H1 (cell line): ENCODE results near the gene CIT. TPM values are rescaled to one million over a fixed set of nuclear protein-coding genes. Genes with fewer than 3 reads are reported as not detected.

Source experiments
- CHD2 ChIP-seq: IDR thresholded peaks from 2 replicates; pipeline ENCODE4 v1.6.1; 2012; ENCODE audit warnings: low read length, improper control_type of control experiment
- TAF1 ChIP-seq: IDR thresholded peaks from 2 replicates; pipeline ENCODE4 v1.6.1; 2011; ENCODE audit warnings: mild to moderate bottlenecking, low read depth, low read length
- polyA plus RNA-seq, 7 experiments: library from polyadenylated mRNA; depleted of rRNA in 3 of 7; stranded (reverse) in 5 of 7; unstranded in 2 of 7; fragments of >200 nt in 5 of 7; fragments of 200-250 nt in 2 of 7; gene quantifications; 1 replicate in 5 of 7; 2 replicates in 1 of 7; 4 replicates in 1 of 7; pipeline versions ENCODE4 v1.2.1 to v1.2.3, GENCODE V29; 2011 to 2013; ENCODE audit warnings: missing spikeins in 2 of 7, mixed read lengths in 2 of 7
- total RNA-seq: library from RNA; stranded (reverse); fragmentation: NEBNext Ultra II Directional; extraction: Animal tissue kit (Norgen Biotek cat#: 25700); gene quantifications from 2 replicates; pipeline ENCODE4 v1.2.1, GENCODE V29; 2021
- TF ChIP-seq, protein P1 (sequence below), 3 experiments: IDR thresholded peaks; 1 replicate in 2 of 3; 2 replicates in 1 of 3; pipeline versions ENCODE4 v1.5.1 to v1.6.1; 2011; ENCODE audit warnings: low read length in 3 of 3, mild to moderate bottlenecking in 3 of 3, inconsistent platforms in 2 of 3, low read depth in 1 of 3, moderate library complexity in 1 of 3; ENCODE audit not compliant: insufficient read depth in 1 of 3; ENCODE audit errors: control extremely low read depth in 1 of 3
- TF ChIP-seq, protein P2 (sequence below): fragments of 300-600 bp; sonication (generic); IDR thresholded peaks from 2 replicates; pipeline ENCODE4 v1.7.1; 2012; ENCODE audit warnings: low read length, moderate library complexity, mild to moderate bottlenecking, inconsistent platforms; ENCODE audit not compliant: insufficient replicate concordance

CIT gene
- total and polyA plus RNA-seq, 2 of the 8 experiments (the other 6 are each of a cell fraction or from before 2014, with no cell fraction given) = 17.1 to 60.9 TPM

DNA sequence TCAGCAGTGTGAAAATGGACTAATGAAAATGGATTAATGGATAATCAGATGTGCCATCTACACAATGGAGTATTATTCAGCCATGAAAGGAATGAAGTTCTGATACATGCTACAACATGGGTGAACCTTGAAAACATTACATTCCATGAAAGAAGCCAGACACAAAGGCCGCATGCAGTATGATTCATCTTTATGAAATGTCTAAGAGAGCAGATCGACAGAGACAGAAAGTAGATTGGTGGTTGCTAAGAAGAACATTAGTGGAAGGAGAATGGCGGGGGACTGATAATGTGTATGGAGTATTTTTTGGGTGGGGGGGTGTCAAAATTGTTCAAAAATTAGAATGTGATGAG lies 161.9 kb downstream of the CIT start (continued):
- TF ChIP-seq, protein P1, sequence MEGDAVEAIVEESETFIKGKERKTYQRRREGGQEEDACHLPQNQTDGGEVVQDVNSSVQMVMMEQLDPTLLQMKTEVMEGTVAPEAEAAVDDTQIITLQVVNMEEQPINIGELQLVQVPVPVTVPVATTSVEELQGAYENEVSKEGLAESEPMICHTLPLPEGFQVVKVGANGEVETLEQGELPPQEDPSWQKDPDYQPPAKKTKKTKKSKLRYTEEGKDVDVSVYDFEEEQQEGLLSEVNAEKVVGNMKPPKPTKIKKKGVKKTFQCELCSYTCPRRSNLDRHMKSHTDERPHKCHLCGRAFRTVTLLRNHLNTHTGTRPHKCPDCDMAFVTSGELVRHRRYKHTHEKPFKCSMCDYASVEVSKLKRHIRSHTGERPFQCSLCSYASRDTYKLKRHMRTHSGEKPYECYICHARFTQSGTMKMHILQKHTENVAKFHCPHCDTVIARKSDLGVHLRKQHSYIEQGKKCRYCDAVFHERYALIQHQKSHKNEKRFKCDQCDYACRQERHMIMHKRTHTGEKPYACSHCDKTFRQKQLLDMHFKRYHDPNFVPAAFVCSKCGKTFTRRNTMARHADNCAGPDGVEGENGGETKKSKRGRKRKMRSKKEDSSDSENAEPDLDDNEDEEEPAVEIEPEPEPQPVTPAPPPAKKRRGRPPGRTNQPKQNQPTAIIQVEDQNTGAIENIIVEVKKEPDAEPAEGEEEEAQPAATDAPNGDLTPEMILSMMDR (IDR thresholded peaks at IDR 0.05; ENCODE audit: control extremely low read depth in 1 of 3, insufficient read depth in 1 of 3, low read depth in 1 of 3, low read length in 3 of 3) = no peak
- TF ChIP-seq, protein P2, sequence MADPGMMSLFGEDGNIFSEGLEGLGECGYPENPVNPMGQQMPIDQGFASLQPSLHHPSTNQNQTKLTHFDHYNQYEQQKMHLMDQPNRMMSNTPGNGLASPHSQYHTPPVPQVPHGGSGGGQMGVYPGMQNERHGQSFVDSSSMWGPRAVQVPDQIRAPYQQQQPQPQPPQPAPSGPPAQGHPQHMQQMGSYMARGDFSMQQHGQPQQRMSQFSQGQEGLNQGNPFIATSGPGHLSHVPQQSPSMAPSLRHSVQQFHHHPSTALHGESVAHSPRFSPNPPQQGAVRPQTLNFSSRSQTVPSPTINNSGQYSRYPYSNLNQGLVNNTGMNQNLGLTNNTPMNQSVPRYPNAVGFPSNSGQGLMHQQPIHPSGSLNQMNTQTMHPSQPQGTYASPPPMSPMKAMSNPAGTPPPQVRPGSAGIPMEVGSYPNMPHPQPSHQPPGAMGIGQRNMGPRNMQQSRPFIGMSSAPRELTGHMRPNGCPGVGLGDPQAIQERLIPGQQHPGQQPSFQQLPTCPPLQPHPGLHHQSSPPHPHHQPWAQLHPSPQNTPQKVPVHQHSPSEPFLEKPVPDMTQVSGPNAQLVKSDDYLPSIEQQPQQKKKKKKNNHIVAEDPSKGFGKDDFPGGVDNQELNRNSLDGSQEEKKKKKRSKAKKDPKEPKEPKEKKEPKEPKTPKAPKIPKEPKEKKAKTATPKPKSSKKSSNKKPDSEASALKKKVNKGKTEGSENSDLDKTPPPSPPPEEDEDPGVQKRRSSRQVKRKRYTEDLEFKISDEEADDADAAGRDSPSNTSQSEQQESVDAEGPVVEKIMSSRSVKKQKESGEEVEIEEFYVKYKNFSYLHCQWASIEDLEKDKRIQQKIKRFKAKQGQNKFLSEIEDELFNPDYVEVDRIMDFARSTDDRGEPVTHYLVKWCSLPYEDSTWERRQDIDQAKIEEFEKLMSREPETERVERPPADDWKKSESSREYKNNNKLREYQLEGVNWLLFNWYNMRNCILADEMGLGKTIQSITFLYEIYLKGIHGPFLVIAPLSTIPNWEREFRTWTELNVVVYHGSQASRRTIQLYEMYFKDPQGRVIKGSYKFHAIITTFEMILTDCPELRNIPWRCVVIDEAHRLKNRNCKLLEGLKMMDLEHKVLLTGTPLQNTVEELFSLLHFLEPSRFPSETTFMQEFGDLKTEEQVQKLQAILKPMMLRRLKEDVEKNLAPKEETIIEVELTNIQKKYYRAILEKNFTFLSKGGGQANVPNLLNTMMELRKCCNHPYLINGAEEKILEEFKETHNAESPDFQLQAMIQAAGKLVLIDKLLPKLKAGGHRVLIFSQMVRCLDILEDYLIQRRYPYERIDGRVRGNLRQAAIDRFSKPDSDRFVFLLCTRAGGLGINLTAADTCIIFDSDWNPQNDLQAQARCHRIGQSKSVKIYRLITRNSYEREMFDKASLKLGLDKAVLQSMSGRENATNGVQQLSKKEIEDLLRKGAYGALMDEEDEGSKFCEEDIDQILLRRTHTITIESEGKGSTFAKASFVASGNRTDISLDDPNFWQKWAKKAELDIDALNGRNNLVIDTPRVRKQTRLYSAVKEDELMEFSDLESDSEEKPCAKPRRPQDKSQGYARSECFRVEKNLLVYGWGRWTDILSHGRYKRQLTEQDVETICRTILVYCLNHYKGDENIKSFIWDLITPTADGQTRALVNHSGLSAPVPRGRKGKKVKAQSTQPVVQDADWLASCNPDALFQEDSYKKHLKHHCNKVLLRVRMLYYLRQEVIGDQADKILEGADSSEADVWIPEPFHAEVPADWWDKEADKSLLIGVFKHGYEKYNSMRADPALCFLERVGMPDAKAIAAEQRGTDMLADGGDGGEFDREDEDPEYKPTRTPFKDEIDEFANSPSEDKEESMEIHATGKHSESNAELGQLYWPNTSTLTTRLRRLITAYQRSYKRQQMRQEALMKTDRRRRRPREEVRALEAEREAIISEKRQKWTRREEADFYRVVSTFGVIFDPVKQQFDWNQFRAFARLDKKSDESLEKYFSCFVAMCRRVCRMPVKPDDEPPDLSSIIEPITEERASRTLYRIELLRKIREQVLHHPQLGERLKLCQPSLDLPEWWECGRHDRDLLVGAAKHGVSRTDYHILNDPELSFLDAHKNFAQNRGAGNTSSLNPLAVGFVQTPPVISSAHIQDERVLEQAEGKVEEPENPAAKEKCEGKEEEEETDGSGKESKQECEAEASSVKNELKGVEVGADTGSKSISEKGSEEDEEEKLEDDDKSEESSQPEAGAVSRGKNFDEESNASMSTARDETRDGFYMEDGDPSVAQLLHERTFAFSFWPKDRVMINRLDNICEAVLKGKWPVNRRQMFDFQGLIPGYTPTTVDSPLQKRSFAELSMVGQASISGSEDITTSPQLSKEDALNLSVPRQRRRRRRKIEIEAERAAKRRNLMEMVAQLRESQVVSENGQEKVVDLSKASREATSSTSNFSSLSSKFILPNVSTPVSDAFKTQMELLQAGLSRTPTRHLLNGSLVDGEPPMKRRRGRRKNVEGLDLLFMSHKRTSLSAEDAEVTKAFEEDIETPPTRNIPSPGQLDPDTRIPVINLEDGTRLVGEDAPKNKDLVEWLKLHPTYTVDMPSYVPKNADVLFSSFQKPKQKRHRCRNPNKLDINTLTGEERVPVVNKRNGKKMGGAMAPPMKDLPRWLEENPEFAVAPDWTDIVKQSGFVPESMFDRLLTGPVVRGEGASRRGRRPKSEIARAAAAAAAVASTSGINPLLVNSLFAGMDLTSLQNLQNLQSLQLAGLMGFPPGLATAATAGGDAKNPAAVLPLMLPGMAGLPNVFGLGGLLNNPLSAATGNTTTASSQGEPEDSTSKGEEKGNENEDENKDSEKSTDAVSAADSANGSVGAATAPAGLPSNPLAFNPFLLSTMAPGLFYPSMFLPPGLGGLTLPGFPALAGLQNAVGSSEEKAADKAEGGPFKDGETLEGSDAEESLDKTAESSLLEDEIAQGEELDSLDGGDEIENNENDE = no peak
- TF ChIP-seq TAF1 = no peak
- no peak for TF ChIP-seq CHD2
- TF ChIP-seq, all 59 proteins: peak for 0
